K562 (cell line): Measurements from ENCODE around the gene MTMR4.

ENCODE experiments used
- CTCF ChIP-seq, 3 experiments: IDR thresholded peaks in 2 of 3; conservative IDR thresholded peaks in 1 of 3; 2 replicates each; pipeline ENCODE4 v1.5.1; 2011 to 2012; ENCODE audit warnings: low read length in 3 of 3, mild to moderate bottlenecking in 3 of 3, control low read depth in 2 of 3, improper control_type of control experiment in 1 of 3, inconsistent platforms in 1 of 3, low read depth in 1 of 3, mixed read lengths in 1 of 3, moderate library complexity in 1 of 3; ENCODE audit not compliant: insufficient read depth in 2 of 3
- JUN ChIP-seq, 2 experiments: sonication (generic) in 1 of 2; formaldehyde crosslinking in 1 of 2; IDR thresholded peaks; 2 replicates each; pipeline versions ENCODE4 v1.6.1 to v1.8.0; 2012 to 2022; ENCODE audit warnings: borderline replicate concordance in 2 of 2, mild to moderate bottlenecking in 2 of 2, improper control_type of control experiment in 1 of 2, low read depth in 1 of 2, low read length in 1 of 2, missing genetic modification reagents in 1 of 2
- MTA2 ChIP-seq: fragments of 450-650 bp; IDR thresholded peaks from 2 replicates; pipeline ENCODE4 v1.6.1; 2016; ENCODE audit warnings: low read depth
- POLR2AphosphoS5 ChIP-seq: IDR thresholded peaks from 2 replicates; pipeline ENCODE4 v1.6.1; 2011; ENCODE audit warnings: mild to moderate bottlenecking, low read depth, low read length, moderate library complexity; ENCODE audit not compliant: control insufficient read depth, insufficient read depth
- RBM22 ChIP-seq: fragments of 200-400 bp; formaldehyde crosslinking; IDR thresholded peaks from 2 replicates; pipeline ENCODE4 v1.6.1; 2018; ENCODE audit warnings: low read length, low read depth; ENCODE audit not compliant: poor library complexity, severe bottlenecking
- TCF7 ChIP-seq: sonication (generic); IDR thresholded peaks from 2 replicates; pipeline ENCODE4 v1.6.1; 2016; ENCODE audit warnings: antibody characterized with exemption, borderline replicate concordance
- ZNF583 ChIP-seq: fragments of 250-450 bp; sonication (Bioruptor Pico); IDR thresholded peaks from 2 replicates; pipeline ENCODE4 v1.4.0; 2020
- ZNF766 ChIP-seq: fragments of 200-800 bp; sonication (Bioruptor generic); conservative IDR thresholded peaks from 2 replicates; pipeline ENCODE4 v1.6.1; 2016; ENCODE audit warnings: missing genetic modification characterization, missing compliant biosample characterization
- ZNF780A ChIP-seq: fragments of 250-450 bp; sonication (Bioruptor Pico); IDR thresholded peaks from 2 replicates; pipeline ENCODE4 v1.5.0; 2021; ENCODE audit warnings: mild to moderate bottlenecking

GRCh38 chr17:58475985-58476384 is 38.5 kb downstream of the MTMR4 start:
- TF ChIP-seq MTA2 (no peak), RBM22 (no peak), POLR2AphosphoS5 (no peak), ZNF780A (CRISPR knock-in tag) (no peak), TCF7 (no peak), JUN (IDR thresholded peaks at IDR 0.05; ENCODE audit: borderline replicate concordance, low read depth, low read length) (no peak), JUN (CRISPR knock-in tag; IDR thresholded peaks at IDR 0.05; ENCODE audit: borderline replicate concordance) (no peak), CTCF (IDR thresholded peaks at IDR 0.05 in 2 of 3, conservative IDR thresholded peaks at IDR 0.05 in 1 of 3; ENCODE audit: insufficient read depth in 2 of 3, low read depth in 1 of 3, low read length in 3 of 3) (no peak), ZNF583 (no peak), ZNF766 (CRISPR knock-in tag) (no peak)
